Endothelial cell of umbilical vein (primary cell): ENCODE results near the gene VPS13A. TPM values are rescaled to one million over a fixed set of nuclear protein-coding genes. Genes with fewer than 3 reads are reported as not detected.

Experiments
- BruUV-seq: library from RNA; stranded (reverse); fragments of 400-500 nt; replicated peaks from 2 replicates; lab custom pipeline; 2021; lab: Mats Ljungman, UMichigan
- CTCF ChIA-PET: fragments of 300-600, 350-600 bp; sonication (Branson Sonifier 250); formaldehyde crosslinking; loops from one replicate; lab custom pipeline; 2021; ENCODE audit warnings: antibody characterized with exemption, inconsistent platforms; lab: Charles Lee
- POLR2A ChIA-PET: fragments of 300-600, 350-600 bp; sonication (Branson Sonifier 250); formaldehyde crosslinking; loops from one replicate; lab custom pipeline; 2021; ENCODE audit warnings: antibody characterized with exemption, inconsistent platforms; lab: Charles Lee
- DNase-seq: peaks from one replicate; pipeline ENCODE4 v3.0.0-alpha.2; 2011; ENCODE audit warnings: low read depth, low spot score
- FAIRE-seq: peaks from 2 replicates; lab custom pipeline; 2011; peaks lifted over from hg19 to GRCh38; lab: Jason Lieb, UNC
- H2AFZ ChIP-seq: 2 replicates; pipeline ENCODE4 v1.6.0; 2012; ENCODE audit warnings: low read depth, low read length, control low read depth, inconsistent platforms
- H3K27ac ChIP-seq: 2 replicates; pipeline ENCODE4 v1.5.1; 2011; ENCODE audit warnings: low read depth, mild to moderate bottlenecking, control low read depth, low read length, moderate library complexity; ENCODE audit not compliant: insufficient read depth
- H3K27me3 ChIP-seq, 2 experiments: 2 replicates each; pipeline versions ENCODE4 v1.6.0 to v1.6.1; 2011; ENCODE audit warnings: low read length in 2 of 2, mixed read lengths in 1 of 2; ENCODE audit not compliant: control insufficient read depth in 2 of 2, insufficient read depth in 2 of 2
- H3K36me3 ChIP-seq, 2 experiments: 2 replicates in 1 of 2; 3 replicates in 1 of 2; pipeline ENCODE4 v1.5.1; 2011; ENCODE audit warnings: low read length in 2 of 2, mild to moderate bottlenecking in 1 of 2, moderate library complexity in 1 of 2; ENCODE audit not compliant: control insufficient read depth in 2 of 2, insufficient read depth in 2 of 2; ENCODE audit errors: extremely low read depth in 1 of 2
- H3K4me1 ChIP-seq: 3 replicates; pipeline ENCODE4 v1.5.1; 2011; ENCODE audit warnings: mild to moderate bottlenecking, low read length; ENCODE audit not compliant: control insufficient read depth, insufficient read depth; ENCODE audit errors: extremely low read depth
- H3K4me2 ChIP-seq: 2 replicates; pipeline ENCODE4 v1.6.1; 2011; ENCODE audit warnings: low read length, control low read depth, mixed read lengths; ENCODE audit not compliant: insufficient read depth
- H3K4me3 ChIP-seq, 3 experiments: fragments of 200-600 bp in 1 of 3; sonication (generic), shearing (Covaris generic) in 1 of 3; replicated peaks in 1 of 3; 2 replicates each; pipeline ENCODE4 v1.5.1; 2011 to 2016; ENCODE audit warnings: control low read depth in 3 of 3, low read length in 3 of 3, mild to moderate bottlenecking in 2 of 3, inconsistent platforms in 1 of 3, low read depth in 1 of 3, moderate library complexity in 1 of 3; ENCODE audit not compliant: insufficient read depth in 1 of 3
- H3K79me2 ChIP-seq: 2 replicates; pipeline ENCODE4 v1.6.0; 2012; ENCODE audit warnings: low read length, inconsistent platforms; ENCODE audit not compliant: control insufficient read depth, insufficient read depth
- H3K9ac ChIP-seq: replicated peaks from 2 replicates; pipeline ENCODE3; 2011; ENCODE audit warnings: low read length, control low read depth; ENCODE audit not compliant: insufficient read depth; ENCODE audit errors: extremely low read depth
- H3K9me1 ChIP-seq: replicated peaks from 3 replicates; pipeline ENCODE4 v1.6.0; 2011; ENCODE audit warnings: mild to moderate bottlenecking, low read length; ENCODE audit not compliant: control insufficient read depth, insufficient read depth; ENCODE audit errors: extremely low read depth
- H3K9me3 ChIP-seq: replicated peaks from 2 replicates; pipeline ENCODE4 v1.5.1; 2012; ENCODE audit warnings: low read length, inconsistent platforms; ENCODE audit not compliant: control insufficient read depth, insufficient read depth
- H4K20me1 ChIP-seq: replicated peaks from 2 replicates; pipeline ENCODE3; 2011; ENCODE audit warnings: mild to moderate bottlenecking, low read length; ENCODE audit not compliant: control insufficient read depth, insufficient read depth; ENCODE audit errors: extremely low read depth
- CTCF ChIP-seq, 2 donors: IDR thresholded peaks; 1 replicate in 1 of 2; 2 replicates in 1 of 2; pipeline ENCODE4 v1.5.1; 2011; ENCODE audit warnings: low read length in 2 of 2, mild to moderate bottlenecking in 2 of 2, moderate library complexity in 2 of 2, control low read depth in 1 of 2, inconsistent platforms in 1 of 2, low read depth in 1 of 2; ENCODE audit not compliant: insufficient read depth in 1 of 2; ENCODE audit errors: extremely low read depth in 1 of 2
- EZH2 ChIP-seq: IDR thresholded peaks from 2 replicates; pipeline ENCODE4 v1.6.1; 2012; ENCODE audit warnings: borderline replicate concordance, low read depth, mild to moderate bottlenecking, moderate library complexity, low read length, inconsistent platforms; ENCODE audit not compliant: severe bottlenecking
- FOS ChIP-seq: IDR thresholded peaks from 2 replicates; pipeline ENCODE4 v1.6.1; 2011; ENCODE audit warnings: mild to moderate bottlenecking, low read length, moderate library complexity, borderline replicate concordance; ENCODE audit not compliant: insufficient read depth
- GATA2 ChIP-seq: IDR thresholded peaks from 2 replicates; pipeline ENCODE4 v1.7.0; 2011; ENCODE audit warnings: low read depth, mild to moderate bottlenecking, moderate library complexity, mixed read lengths, low read length; ENCODE audit not compliant: insufficient read length, insufficient read depth
- JUN ChIP-seq: IDR thresholded peaks from 2 replicates; pipeline ENCODE4 v1.6.1; 2011; ENCODE audit warnings: borderline replicate concordance, low read depth; ENCODE audit not compliant: insufficient read length, insufficient read depth
- MAX ChIP-seq: IDR thresholded peaks from 2 replicates; pipeline ENCODE4 v1.6.1; 2011; ENCODE audit not compliant: insufficient read depth, insufficient read length
- MYC ChIP-seq: IDR thresholded peaks from one replicate; pipeline ENCODE4 v1.6.1; 2011; ENCODE audit warnings: mild to moderate bottlenecking, low read depth, low read length
- POLR2A ChIP-seq: IDR thresholded peaks from 2 replicates; pipeline ENCODE4 v1.6.1; 2012; ENCODE audit warnings: low read depth, mild to moderate bottlenecking, control low read depth, low read length
- POLR2AphosphoS5 ChIP-seq: IDR thresholded peaks from 2 replicates; pipeline ENCODE4 v1.6.1; 2012; ENCODE audit warnings: low read depth, mild to moderate bottlenecking, control low read depth, low read length, moderate library complexity; ENCODE audit not compliant: insufficient read depth
- dilution Hi-C: fragments of 300-500 bp; cut with MboI; formaldehyde crosslinking; loops from one replicate; pipeline ENCODE4 v1.15.0; 2019; ENCODE audit warnings: low sequenced_read_pairs; ENCODE audit not compliant: extremely low pct_ligation_motif_present
- intact Hi-C: fragments of 100-400 bp; cut with micrococcal nuclease; formaldehyde crosslinking; loops from one replicate; pipeline ENCODE4 v1.10.0; 2022
- polyA plus RNA-seq, 4 experiments: library from polyadenylated mRNA; depleted of rRNA in 3 of 4; stranded (reverse) in 3 of 4; unstranded in 1 of 4; fragments of >200 nt; gene quantifications; 2 replicates each; pipeline versions ENCODE4 v1.2.1 to v1.2.3, GENCODE V29; 2011 to 2012; ENCODE audit warnings: missing spikeins in 1 of 4
- total RNA-seq: library from RNA; stranded (reverse); gene quantifications from 2 replicates; pipeline ENCODE4 v1.2.3, GENCODE V29; 2021

VPS13A gene
- total and polyA plus RNA-seq, 2 donors (not counting 3 experiments of a cell fraction or from before 2014, with no cell fraction given): 4.7 to 33.3 TPM

DNA sequence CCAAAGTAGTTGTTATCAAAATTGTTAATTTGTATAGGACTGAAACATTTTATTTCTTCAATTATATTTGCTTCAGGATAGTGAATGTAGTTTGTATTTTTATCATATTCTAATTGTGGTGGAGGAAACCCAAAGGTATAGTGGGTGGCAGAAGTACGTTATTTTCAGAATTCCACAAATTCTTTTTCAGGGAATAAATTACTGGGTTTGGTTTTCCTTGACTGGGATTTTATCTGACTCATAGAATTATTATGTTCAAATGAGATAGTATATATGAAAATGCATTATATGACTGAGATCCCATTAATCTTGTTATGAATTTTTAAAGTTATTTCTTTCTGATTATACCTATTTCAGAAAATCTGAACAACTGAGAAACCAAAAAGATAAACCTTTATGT lies 73.7 kb downstream of the VPS13A start:
- DNase-seq: no peak
- Histone ChIP-seq H3K4me1 (no peaks in the 10 kb centered on the region), H3K27me3 (no peaks in the 10 kb centered on the region), H3K36me3 (no peaks in the 10 kb centered on the region), H3K79me2 (no peaks in the 10 kb centered on the region), H2AFZ (no peak overlapping the region), H3K27ac (no peak overlapping the region), H3K9me3 (no peaks in the 10 kb centered on the region), H3K4me2 (no peak overlapping the region), H3K9me1 (no peaks in the 10 kb centered on the region), H4K20me1 (no peaks in the 10 kb centered on the region), H3K9ac (no peak overlapping the region), H3K4me3 (no peak overlapping the region)
- dilution Hi-C loops: no loop called here
- CTCF ChIA-PET: no interaction called here
- BruUV-seq: no TSS peak
- no peak for FAIRE-seq
- TF ChIP-seq MYC: no peak
- no peak for TF ChIP-seq CTCF (IDR thresholded peaks at IDR 0.05; ENCODE audit: extremely low read depth in 1 of 2, insufficient read depth in 1 of 2, low read depth in 1 of 2, low read length in 2 of 2)
- TF ChIP-seq EZH2: no peak
- TF ChIP-seq GATA2: no peak
- no peak for TF ChIP-seq POLR2A
- no peak for TF ChIP-seq POLR2AphosphoS5
- no peak for TF ChIP-seq JUN
- no peak for TF ChIP-seq FOS
- TF ChIP-seq MAX: no peak
- intact Hi-C loops: no loop called here
- POLR2A ChIA-PET: no interaction called here
